Eye (tissue), 1 donor: ENCODE data around the gene GXYLT2.

Source experiments
- DNase-seq: peaks from one replicate; pipeline ENCODE4 v3.0.0-alpha.2; 2015

Gene GXYLT2

DNA sequence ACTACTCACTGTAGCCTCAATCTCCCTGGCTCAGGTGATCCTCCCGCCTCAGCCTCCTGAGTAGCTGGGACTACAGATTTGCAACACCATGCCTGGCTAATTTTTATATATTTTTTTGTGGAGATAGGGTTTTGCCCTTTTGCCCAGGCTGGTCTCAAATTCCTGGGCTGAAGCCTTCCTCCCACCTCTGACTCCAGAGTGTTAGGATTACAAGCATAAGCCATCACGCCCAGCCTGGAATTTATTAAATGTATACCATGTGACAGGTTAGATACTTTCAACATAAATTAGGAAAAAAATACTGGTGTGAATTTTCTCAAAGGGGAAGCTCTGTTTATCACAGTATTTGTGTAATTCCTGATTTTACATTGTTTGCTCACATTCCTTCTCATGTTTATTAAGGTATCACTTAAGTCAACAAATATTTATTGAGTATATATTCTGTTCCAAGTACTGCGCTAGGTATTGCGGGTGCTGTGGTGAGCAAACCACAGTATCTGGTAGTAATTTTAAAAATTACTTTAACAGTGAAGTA, 133.5 kb downstream of the GXYLT2 start:
- DNase-seq = no peak

DNA sequence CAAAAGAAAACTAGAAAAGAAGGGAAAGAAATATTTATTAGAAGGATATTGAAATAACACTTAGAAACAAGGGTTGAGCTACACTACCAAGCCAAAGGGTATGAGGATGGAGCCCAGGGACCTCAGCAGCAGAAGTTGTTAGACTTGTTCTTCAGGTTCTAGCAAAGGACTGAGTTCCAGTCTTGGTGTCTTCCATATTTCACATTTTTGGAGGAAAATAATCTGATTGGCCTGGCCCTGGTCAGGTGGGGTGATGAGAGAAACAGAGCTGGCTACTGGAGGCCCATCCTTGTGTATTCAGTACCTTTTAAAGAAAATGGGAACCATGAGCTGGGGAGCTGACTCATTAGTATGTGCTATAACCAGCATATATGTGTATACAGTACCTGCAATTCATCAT, 137.0 kb downstream of the GXYLT2 start:
- no peak for DNase-seq

DNA sequence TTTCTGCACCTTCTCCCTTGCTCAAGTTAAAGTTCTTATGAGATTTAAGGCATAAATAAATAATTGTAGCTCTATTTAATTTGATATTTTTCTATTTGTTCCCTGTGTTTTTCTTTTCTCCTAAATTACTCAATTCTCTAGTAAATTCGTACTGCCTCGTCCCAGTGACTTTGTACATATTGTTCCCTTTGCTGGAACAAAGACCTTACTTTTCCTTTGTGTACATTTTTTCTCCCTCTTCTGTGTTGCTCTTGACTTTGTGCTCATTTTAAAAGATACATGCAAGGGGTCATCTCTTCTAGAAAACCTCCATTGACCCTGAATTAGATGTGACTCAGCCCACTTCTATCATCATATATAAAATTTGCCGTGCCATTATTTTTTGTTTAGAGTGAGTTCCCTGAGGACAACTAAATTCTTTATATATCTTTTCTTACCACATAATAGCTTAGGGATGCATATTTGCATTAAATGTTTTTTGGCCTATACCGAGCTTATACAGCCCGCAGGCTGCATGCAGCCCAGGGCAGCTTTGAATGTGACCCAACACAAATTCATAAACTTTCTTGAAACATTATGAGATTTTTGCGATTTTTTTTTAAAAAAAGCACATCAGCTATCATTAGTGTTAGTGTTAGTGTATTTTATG, 138.4 kb downstream of the GXYLT2 start:
- no peak for DNase-seq
